Adipose tissue (tissue), 3 donors: ENCODE data around the gene CCL14. TPM values are rescaled to one million over a fixed set of nuclear protein-coding genes. Genes with fewer than 3 reads are reported as not detected.
"Not testable (repeated sequence)": the region's sequence is repeated elsewhere in the genome, so short reads cannot be mapped to it uniquely, and the experiment has no call there.

Experiments used
- H3K27ac ChIP-seq: one replicate; pipeline ENCODE4 v1.5.1; 2013; ENCODE audit warnings: low read depth, low read length
- WGBS, 3 donors: extraction: QIAGEN DNeasy Blood & Tissue Kit; methylation state at CpG; one replicate each; pipeline ENCODE4 v1.1.7; 2013; 5-methylcytosine and 5-hydroxymethylcytosine counted together
- polyA plus RNA-seq, 3 donors: library from polyadenylated mRNA; stranded (reverse); fragments of 200-250 nt; gene quantifications; one replicate each; pipeline ENCODE4 v1.2.3, GENCODE V29; 2013
- donor health status: healthy with polysubstance abuse.
- donor health status: Bipolar disorder and iron deficiency.
- donor health status: healthy.

The CCL14 gene
- polyA plus RNA-seq, 3 donors: 30.9 to 170 (median 91.0) TPM

- WGBS, 3 donors: 65 to 77% (median 71%) methylated on average over 1 of the region's 1 CpG
- no peak overlapping the region for H3K27ac ChIP-seq
These were observed 12.2 kb upstream of the CCL14 start for GRCh38 chr17:35998756-35999155.

GRCh38 chr17:35998018-35998545, 11.6 kb upstream of the CCL14 start:
- no peak overlapping the region for H3K27ac ChIP-seq
- 77 to 79% (median 77%) methylated on average over 11 of the region's 11 CpGs for WGBS, 3 donors

GRCh38 chr17:35995346-35995745, 8.8 kb upstream of the CCL14 start:
- not testable (repeated sequence) for H3K27ac ChIP-seq
- 84 to 90% (median 85%) methylated on average over 2 of the region's 2 CpGs for WGBS, 3 donors

- no peak overlapping the region for H3K27ac ChIP-seq
- WGBS, 3 donors: 76 to 93% (median 78%) methylated on average over 2 of the region's 2 CpGs
These were observed 4.5 kb upstream of the CCL14 start for GRCh38 chr17:35991075-35991474.

- no peak overlapping the region for H3K27ac ChIP-seq
These were observed 1.6 kb upstream of the CCL14 start for GRCh38 chr17:35988164-35988563.

- H3K27ac ChIP-seq: no peak overlapping the region
- 89 to 95% (median 95%) methylated on average over 6 of the region's 6 CpGs for WGBS, 3 donors
These were observed 2.4 kb downstream of the CCL14 start for GRCh38 chr17:35984140-35984539.

- WGBS, 3 donors: 87 to 91% (median 90%) methylated on average over 3 of the region's 3 CpGs
- H3K27ac ChIP-seq: no peak overlapping the region
These were observed 3.9 kb downstream of the CCL14 start for GRCh38 chr17:35982409-35983191.

- 50 to 76% (median 59%) methylated on average over 4 of the region's 4 CpGs for WGBS, 3 donors
- H3K27ac ChIP-seq: no peak overlapping the region
These were observed 4.6 kb downstream of the CCL14 start for GRCh38 chr17:35981908-35982330.

GRCh38 chr17:35981246-35981645, 5.3 kb downstream of the CCL14 start, which contains the start of gene CCL16:
CCL16 (minus strand) TSS chr17:35981497; CDS start chr17:35981420, 77 bp downstream.
- WGBS, 3 donors: 87 to 92% (median 91%) methylated on average over 12 of the region's 12 CpGs
- H3K27ac ChIP-seq: no peak within 1 kb of the TSS

GRCh38 chr17:35978346-35978745, 8.2 kb downstream of the CCL14 start:
- H3K27ac ChIP-seq: no peak overlapping the region
- WGBS, 3 donors: 81 to 87% (median 82%) methylated on average over 3 of the region's 3 CpGs

- H3K27ac ChIP-seq: no peak overlapping the region
- 89 to 97% (median 95%) methylated on average over 7 of the region's 7 CpGs for WGBS, 3 donors
These were observed 9.0 kb downstream of the CCL14 start for GRCh38 chr17:35977509-35977908.

GRCh38 chr17:35973333-35974260, 12.9 kb downstream of the CCL14 start:
- H3K27ac ChIP-seq: no peak overlapping the region
- 41 to 58% (median 55%) methylated on average over 10 of the region's 10 CpGs for WGBS, 3 donors

GRCh38 chr17:35972945-35973332, 13.6 kb downstream of the CCL14 start:
- H3K27ac ChIP-seq: no peak overlapping the region
- 64 to 79% (median 77%) methylated on average over 4 of the region's 4 CpGs for whole genome bisulfite sequencing, 3 donors

- no peak overlapping the region for H3K27ac ChIP-seq
- WGBS, 3 donors: 83 to 92% (median 88%) methylated on average over 6 of the region's 6 CpGs
These were observed 14.0 kb downstream of the CCL14 start for GRCh38 chr17:35972535-35972934.

- WGBS, 3 donors: 59 to 96% (median 80%) methylated on average over 1 of the region's 1 CpG
These were observed 14.5 kb downstream of the CCL14 start for GRCh38 chr17:35972066-35972465.

GRCh38 chr17:35969558-35970380, 16.8 kb downstream of the CCL14 start:
- 32 to 40% (median 35%) methylated on average over 8 of the region's 8 CpGs for WGBS, 3 donors
- no peak overlapping the region for H3K27ac ChIP-seq

More at GRCh38 chr17:35972066-35972465, 14.5 kb downstream of the CCL14 start:
- H3K27ac ChIP-seq: no peak overlapping the region

- H3K27ac ChIP-seq: no peak overlapping the region
- WGBS, 3 donors: 72 to 84% (median 82%) methylated on average over 10 of the region's 10 CpGs
These were observed 17.9 kb downstream of the CCL14 start for GRCh38 chr17:35968520-35969054.

- H3K27ac ChIP-seq: no peak overlapping the region
- 90 to 91% (median 91%) methylated on average over 7 of the region's 7 CpGs for WGBS, 3 donors
These were observed 21.3 kb downstream of the CCL14 start for GRCh38 chr17:35965272-35965671.
